Pons (tissue), 1 donor: Measurements from ENCODE around the gene RNASE3.
"Not testable (repeated sequence)": the region's sequence is repeated elsewhere in the genome, so short reads cannot be mapped to it uniquely, and the experiment has no call there.

Experiments
- DNase-seq: peaks from one replicate; pipeline ENCODE4 v3.0.0-alpha.2; 2016; ENCODE audit warnings: low spot score

RNASE3 gene

GRCh38 chr14:20919038-20919756, 28.0 kb downstream of the RNASE3 start:
- DNase-seq = peak; percentile 34

GRCh38 chr14:20923766-20924297, 32.6 kb downstream of the RNASE3 start:
- not testable (repeated sequence) for DNase-seq

GRCh38 chr14:20934148-20934762, 43.1 kb downstream of the RNASE3 start:
- DNase-seq = no peak

- no peak for DNase-seq
Observed at GRCh38 chr14:20935303-20935984, 44.3 kb downstream of the RNASE3 start.
